OCI-LY1 (cell line): ENCODE results near the gene ZAP70.

Experiments used
- H2AFZ ChIP-seq: fragments of 200-600 bp; sonication (generic), shearing (Covaris generic); 2 replicates; pipeline ENCODE4 v1.6.0; 2014; ENCODE audit warnings: antibody characterized with exemption, mild to moderate bottlenecking, low read length
- H3F3A ChIP-seq: fragments of 200-600 bp; sonication (generic), shearing (Covaris generic); 2 replicates; pipeline ENCODE4 v1.6.0; 2014; ENCODE audit warnings: mild to moderate bottlenecking, antibody characterized with exemption, low read length, moderate library complexity; ENCODE audit not compliant: insufficient read depth
- H3K27ac ChIP-seq: fragments of 200-600 bp; sonication (generic); 2 replicates; pipeline ENCODE4 v1.5.1; 2014; ENCODE audit warnings: low read length, mixed run types, mild to moderate bottlenecking, low read depth; ENCODE audit not compliant: poor library complexity, severe bottlenecking
- H3K27me3 ChIP-seq: fragments of 200-600 bp; sonication (generic); 2 replicates; pipeline ENCODE4 v1.6.0; 2014; ENCODE audit warnings: antibody characterized with exemption, mild to moderate bottlenecking, low read length, moderate library complexity; ENCODE audit not compliant: insufficient read depth
- H3K36me3 ChIP-seq: fragments of 200-600 bp; sonication (generic); 2 replicates; pipeline ENCODE4 v1.6.1; 2014; ENCODE audit warnings: mild to moderate bottlenecking, antibody characterized with exemption, low read length, moderate library complexity, mixed read lengths; ENCODE audit not compliant: insufficient read depth
- H3K4me1 ChIP-seq: fragments of 200-600 bp; sonication (generic); 2 replicates; pipeline ENCODE4 v1.5.1; 2014; ENCODE audit warnings: mild to moderate bottlenecking, low read length, moderate library complexity; ENCODE audit not compliant: insufficient read depth, severe bottlenecking
- H3K4me2 ChIP-seq: fragments of 200-600 bp; sonication (generic), shearing (Covaris generic); 2 replicates; pipeline ENCODE4 v1.6.1; 2014; ENCODE audit warnings: low read length
- H3K4me3 ChIP-seq: fragments of 200-600 bp; sonication (generic); 2 replicates; pipeline ENCODE4 v1.5.1; 2014; ENCODE audit warnings: low read length, low read depth, mild to moderate bottlenecking, mixed read lengths; ENCODE audit not compliant: poor library complexity, severe bottlenecking
- H3K79me2 ChIP-seq: fragments of 200-600 bp; shearing (Covaris generic); 2 replicates; pipeline ENCODE4 v1.6.1; 2016; ENCODE audit warnings: mixed run types, low read length, mixed read lengths; ENCODE audit not compliant: insufficient read depth
- H3K9ac ChIP-seq: fragments of 200-600 bp; sonication (generic), shearing (Covaris generic); 2 replicates; pipeline ENCODE4 v1.6.1; 2014; ENCODE audit warnings: mild to moderate bottlenecking, low read length, mixed read lengths
- H3K9me2 ChIP-seq: fragments of 200-600 bp; sonication (generic), shearing (Covaris generic); 2 replicates; pipeline ENCODE4 v1.6.1; 2014; ENCODE audit warnings: low read depth, mild to moderate bottlenecking, low read length, mixed read lengths
- H3K9me3 ChIP-seq: fragments of 200-600 bp; shearing (Covaris generic); 2 replicates; pipeline ENCODE4 v1.6.1; 2014; ENCODE audit warnings: low read length, mixed read lengths
- H4K20me1 ChIP-seq: fragments of 200-600 bp; sonication (generic), shearing (Covaris generic); 2 replicates; pipeline ENCODE4 v1.6.0; 2016; ENCODE audit warnings: mild to moderate bottlenecking, low read length; ENCODE audit not compliant: insufficient read depth
- CTCF ChIP-seq: fragments of 200-600 bp; sonication (generic), shearing (Covaris generic); IDR thresholded peaks from 2 replicates; pipeline ENCODE4 v1.5.1; 2017; ENCODE audit warnings: mild to moderate bottlenecking, antibody characterized with exemption, low read length, moderate library complexity, mixed read lengths
- EZH2 ChIP-seq: fragments of 200-600 bp; sonication (generic), shearing (Covaris generic); IDR thresholded peaks from 2 replicates; pipeline ENCODE4 v1.8.0; 2017; ENCODE audit warnings: borderline replicate concordance, mixed run types, mild to moderate bottlenecking, antibody characterized with exemption, low read length, moderate library complexity, mixed read lengths

Gene ZAP70

GRCh38 chr2:97736185-97736584 is 22.8 kb downstream of the ZAP70 start:
- no peaks in the 10 kb centered on the region for H3K27me3 ChIP-seq
- no peaks in the 10 kb centered on the region for H3K9me2 ChIP-seq
- H3K27ac ChIP-seq, result no peak overlapping the region
- H3K9me3 ChIP-seq, result no peaks in the 10 kb centered on the region
- H3K4me2 ChIP-seq, result no peak overlapping the region
- no peaks in the 10 kb centered on the region for H3K36me3 ChIP-seq
- H3K4me3 ChIP-seq, result no peak overlapping the region
- no peaks in the 10 kb centered on the region for H4K20me1 ChIP-seq
- H3K79me2 ChIP-seq, result no peaks in the 10 kb centered on the region
- H3K4me1 ChIP-seq, result no peaks in the 10 kb centered on the region
- H3K9ac ChIP-seq, result no peak overlapping the region
- H3F3A ChIP-seq, result no peaks in the 10 kb centered on the region
- TF ChIP-seq EZH2 (no peak), CTCF (no peak)
- no peak overlapping the region for H2AFZ ChIP-seq

GRCh38 chr2:97736608-97737330 is 23.4 kb downstream of the ZAP70 start:
- Histone ChIP-seq H3K36me3 (no peaks in the 10 kb centered on the region), H3K9me2 (no peaks in the 10 kb centered on the region), H3K4me2 (no peak overlapping the region), H3K9ac (no peak overlapping the region), H2AFZ (no peak overlapping the region), H3K4me3 (no peak overlapping the region), H3K79me2 (no peaks in the 10 kb centered on the region), H3K4me1 (no peaks in the 10 kb centered on the region), H4K20me1 (no peaks in the 10 kb centered on the region), H3F3A (no peaks in the 10 kb centered on the region), H3K27ac (no peak overlapping the region), H3K27me3 (no peaks in the 10 kb centered on the region), H3K9me3 (no peaks in the 10 kb centered on the region)
- no peak for TF ChIP-seq CTCF
- no peak for TF ChIP-seq EZH2

GRCh38 chr2:97737421-97738178 is 24.2 kb downstream of the ZAP70 start:
- Histone ChIP-seq H3K4me1 (no peaks in the 10 kb centered on the region), H3K36me3 (no peaks in the 10 kb centered on the region), H3K9me3 (no peaks in the 10 kb centered on the region), H3F3A (no peaks in the 10 kb centered on the region), H2AFZ (no peak overlapping the region), H3K79me2 (no peaks in the 10 kb centered on the region), H3K4me2 (no peak overlapping the region), H3K4me3 (no peak overlapping the region), H3K27me3 (no peaks in the 10 kb centered on the region), H3K27ac (no peak overlapping the region), H3K9ac (no peak overlapping the region), H4K20me1 (no peaks in the 10 kb centered on the region), H3K9me2 (no peaks in the 10 kb centered on the region)
- no peak for TF ChIP-seq EZH2
- no peak for TF ChIP-seq CTCF
